KMS-11 (cell line): ENCODE results near the gene AGPAT2.

Source experiments
- H2AFZ ChIP-seq: fragments of 200-600 bp; sonication (generic); 2 replicates; pipeline ENCODE4 v1.6.1; 2016; ENCODE audit warnings: antibody characterized with exemption, mixed run types, low read depth
- H3K27ac ChIP-seq: fragments of 200-600 bp; sonication (generic); 2 replicates; pipeline ENCODE4 v1.6.1; 2016; ENCODE audit warnings: mild to moderate bottlenecking, mixed run types
- H3K27me3 ChIP-seq: fragments of 200-600 bp; sonication (generic); 2 replicates; pipeline ENCODE4 v1.6.1; 2017; ENCODE audit warnings: mild to moderate bottlenecking, low read depth, mixed run types, moderate library complexity; ENCODE audit not compliant: insufficient read depth
- H3K36me3 ChIP-seq: fragments of 200-600 bp; sonication (generic); 2 replicates; pipeline ENCODE4 v1.6.1; 2017; ENCODE audit warnings: mild to moderate bottlenecking, mixed run types; ENCODE audit not compliant: insufficient read depth
- H3K4me1 ChIP-seq: fragments of 200-600 bp; sonication (generic); 2 replicates; pipeline ENCODE4 v1.6.1; 2016; ENCODE audit warnings: mild to moderate bottlenecking, low read depth, mixed run types; ENCODE audit not compliant: poor library complexity, severe bottlenecking
- H3K4me2 ChIP-seq: fragments of 200-600 bp; sonication (generic); 2 replicates; pipeline ENCODE4 v1.7.0; 2016; ENCODE audit warnings: mild to moderate bottlenecking, mixed run types
- H3K4me3 ChIP-seq: fragments of 200-600 bp; sonication (generic); IDR thresholded peaks from 2 replicates; pipeline ENCODE4 v1.6.1; 2017; ENCODE audit warnings: low read depth, low read length, mixed read lengths; ENCODE audit not compliant: insufficient read depth
- H3K79me2 ChIP-seq: fragments of 200-600 bp; sonication (generic); 2 replicates; pipeline ENCODE4 v1.6.1; 2016; ENCODE audit warnings: low read depth, mixed run types; ENCODE audit not compliant: insufficient read depth
- H3K9ac ChIP-seq: fragments of 200-600 bp; sonication (generic); 2 replicates; pipeline ENCODE4 v1.6.1; 2016; ENCODE audit warnings: mild to moderate bottlenecking, mixed run types
- H4K20me1 ChIP-seq: fragments of 200-600 bp; sonication (generic); 2 replicates; pipeline ENCODE4 v1.6.1; 2016; ENCODE audit warnings: mild to moderate bottlenecking, mixed run types; ENCODE audit not compliant: insufficient read depth
- CTCF ChIP-seq: fragments of 200-600 bp; sonication (generic); conservative IDR thresholded peaks from 2 replicates; pipeline ENCODE4 v1.6.1; 2017; ENCODE audit warnings: low read depth, mild to moderate bottlenecking, antibody characterized with exemption, low read length, moderate library complexity, mixed read lengths

AGPAT2 gene

DNA sequence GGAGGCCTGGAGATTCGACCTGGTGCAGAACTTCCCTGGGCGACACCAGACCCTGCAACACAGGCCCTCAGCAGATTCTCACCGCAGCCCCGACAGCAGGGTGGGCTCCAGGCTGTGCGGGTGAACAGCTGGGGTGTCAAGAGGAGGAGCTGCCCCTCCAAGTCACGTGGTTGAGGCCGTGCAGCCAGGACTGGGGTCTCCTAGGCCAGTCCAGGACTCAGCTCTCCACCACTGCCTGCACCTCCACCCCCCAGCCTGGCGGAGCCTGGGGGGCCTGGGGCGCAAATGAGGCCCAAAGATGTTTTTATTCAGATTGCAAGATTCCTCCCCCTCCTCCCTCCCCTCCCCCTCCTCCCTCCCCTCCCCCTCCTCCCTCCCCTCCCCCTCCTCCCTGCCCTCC lies 9.2 kb upstream of the AGPAT2 start:
- Histone ChIP-seq H4K20me1 (no peaks in the 10 kb centered on the region), H3K27ac (peak overlapping the region; percentile 95), H3K4me3 (no peak overlapping the region), H3K4me2 (peak overlapping the region; percentile 83), H3K9ac (peak overlapping the region; percentile 54; the same call in 1 of the 2 replicates), H2AFZ (0 out of 2 replicates have a peak overlapping the region, but pooled peaks have one; percentile 33), H3K36me3 (no peaks in the 10 kb centered on the region), H3K79me2 (no peaks in the 10 kb centered on the region), H3K4me1 (peaks cover 81% of the 10 kb centered on the region), H3K27me3 (no peaks in the 10 kb centered on the region)
- TF ChIP-seq CTCF: no peak

- H3K9ac ChIP-seq: peak overlapping the region; percentile 54; the same call in 1 of the 2 replicates
These were observed 8.7 kb upstream of the AGPAT2 start for GRCh38 chr9:136695955-136696354.

DNA sequence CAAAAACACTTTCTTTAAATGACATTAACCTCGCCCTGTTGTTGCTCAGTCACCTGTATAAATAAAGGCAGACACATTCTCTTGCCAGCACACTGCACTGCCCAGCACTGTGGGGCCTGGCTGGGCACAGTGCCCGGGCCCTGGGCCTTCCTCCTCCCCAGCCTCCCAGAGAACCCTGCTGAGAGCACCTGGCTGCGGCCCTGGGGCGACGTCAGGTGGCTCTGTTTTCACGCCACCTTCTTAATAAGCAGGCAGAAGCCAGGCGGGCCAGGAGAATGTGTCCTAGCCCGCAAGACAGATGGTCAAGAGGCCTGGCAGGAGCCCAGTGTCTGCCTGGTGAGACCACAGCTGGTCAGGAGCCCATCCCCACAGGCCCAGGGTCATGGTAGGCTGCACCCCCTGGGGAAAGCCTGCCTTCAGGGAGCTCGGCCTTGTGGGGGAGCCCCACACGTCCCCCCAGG lies 8.2 kb upstream of the AGPAT2 start:
- H4K20me1 ChIP-seq: no peaks in the 10 kb centered on the region
- H3K36me3 ChIP-seq: no peaks in the 10 kb centered on the region
- TF ChIP-seq CTCF: no peak
- no peaks in the 10 kb centered on the region for H3K27me3 ChIP-seq
- peak overlapping the region; percentile 54; the same call in 1 of the 2 replicates for H3K9ac ChIP-seq
- peak overlapping the region; percentile 33; the same call in 1 of the 2 replicates for H2AFZ ChIP-seq
- H3K4me2 ChIP-seq: peak overlapping the region; percentile 83
- H3K4me1 ChIP-seq: peaks cover 80% of the 10 kb centered on the region
- peak overlapping the region; percentile 95 for H3K27ac ChIP-seq
- H3K79me2 ChIP-seq: no peaks in the 10 kb centered on the region
- no peak overlapping the region for H3K4me3 ChIP-seq

More at GRCh38 chr9:136695955-136696354, 8.7 kb upstream of the AGPAT2 start:
- TF ChIP-seq CTCF: no peak
- no peaks in the 10 kb centered on the region for H3K27me3 ChIP-seq
- no peaks in the 10 kb centered on the region for H3K36me3 ChIP-seq
- H3K79me2 ChIP-seq: no peaks in the 10 kb centered on the region
- peak overlapping the region; percentile 95 for H3K27ac ChIP-seq
- peaks cover 84% of the 10 kb centered on the region for H3K4me1 ChIP-seq
- H3K4me2 ChIP-seq: peak overlapping the region; percentile 83
- peak overlapping the region; percentile 33; the same call in 1 of the 2 replicates for H2AFZ ChIP-seq
- H3K4me3 ChIP-seq: no peak overlapping the region
- no peaks in the 10 kb centered on the region for H4K20me1 ChIP-seq

DNA sequence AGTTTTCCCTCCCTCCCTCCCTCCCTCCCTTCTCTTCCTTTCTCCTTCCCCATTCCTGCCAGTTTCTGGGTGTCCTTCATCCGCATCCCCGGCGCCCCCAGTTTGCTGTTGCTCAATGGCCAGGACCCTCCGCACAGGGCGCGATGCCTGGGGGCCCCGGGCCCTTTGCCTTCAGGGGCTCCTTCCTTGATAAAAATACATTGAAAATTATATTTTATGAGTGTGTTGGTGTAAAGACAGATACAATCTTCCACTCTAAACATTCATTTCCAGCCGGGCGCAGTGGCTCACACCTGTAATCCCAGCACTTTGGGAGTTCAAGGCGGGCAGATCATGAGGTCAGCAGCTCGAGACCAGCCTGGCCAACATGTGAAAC lies 7.6 kb upstream of the AGPAT2 start:
- Histone ChIP-seq H3K4me3 (no peak overlapping the region), H3K4me1 (peaks cover 74% of the 10 kb centered on the region), H3K27ac (peak overlapping the region; percentile 95), H2AFZ (no peak overlapping the region), H3K36me3 (no peaks in the 10 kb centered on the region), H3K79me2 (no peaks in the 10 kb centered on the region), H3K4me2 (peak overlapping the region; percentile 83), H3K27me3 (no peaks in the 10 kb centered on the region), H3K9ac (peak overlapping the region; percentile 54; the same call in 1 of the 2 replicates), H4K20me1 (no peaks in the 10 kb centered on the region)
- no peak for TF ChIP-seq CTCF
